H1 (cell line): Measurements from ENCODE around the gene S100A6. TPM values are rescaled to one million over a fixed set of nuclear protein-coding genes. Genes with fewer than 3 reads are reported as not detected.

Source experiments
- TBP ChIP-seq: IDR thresholded peaks from 2 replicates; pipeline ENCODE4 v1.6.1; 2011; ENCODE audit warnings: low read depth, low read length, improper control_type of control experiment
- polyA plus RNA-seq, 7 experiments: library from polyadenylated mRNA; depleted of rRNA in 3 of 7; stranded (reverse) in 5 of 7; unstranded in 2 of 7; fragments of >200 nt in 5 of 7; fragments of 200-250 nt in 2 of 7; gene quantifications; 1 replicate in 5 of 7; 2 replicates in 1 of 7; 4 replicates in 1 of 7; pipeline versions ENCODE4 v1.2.1 to v1.2.3, GENCODE V29; 2011 to 2013; ENCODE audit warnings: missing spikeins in 2 of 7, mixed read lengths in 2 of 7
- total RNA-seq: library from RNA; stranded (reverse); fragmentation: NEBNext Ultra II Directional; extraction: Animal tissue kit (Norgen Biotek cat#: 25700); gene quantifications from 2 replicates; pipeline ENCODE4 v1.2.1, GENCODE V29; 2021

S100A6 gene
- total and polyA plus RNA-seq, 2 of the 8 experiments (the other 6 are each of a cell fraction or from before 2014, with no cell fraction given): 11.1 to 63.0 TPM

DNA sequence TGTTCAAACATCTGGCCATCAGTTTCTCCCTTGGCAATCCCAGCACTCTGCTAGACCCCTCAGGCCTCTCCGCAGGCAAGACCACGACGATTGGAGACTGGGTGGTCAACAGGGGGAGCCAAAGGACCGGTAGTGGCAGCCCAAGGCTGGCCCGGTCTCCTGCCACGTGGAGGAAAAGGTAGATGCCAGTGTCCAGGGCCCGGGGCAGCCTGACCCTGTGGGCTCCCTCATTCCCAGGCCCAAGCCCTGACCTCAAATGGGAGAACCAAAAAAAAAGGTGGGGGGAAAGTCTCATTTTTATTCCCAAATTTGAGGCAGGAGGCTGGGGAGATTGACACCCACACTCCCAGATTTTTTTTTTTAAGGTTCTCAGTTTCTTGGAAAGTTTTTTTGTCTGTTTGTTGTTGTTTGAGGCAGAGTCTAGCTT lies 24.8 kb downstream of the S100A6 start (continued):
- TF ChIP-seq TBP: peak; percentile 42; the same call in 1 of the 2 replicates
